GM19468 (cell line): ENCODE measurements around the gene TDRD10.
"Not testable (repeated sequence)": the region's sequence is repeated elsewhere in the genome, so short reads cannot be mapped to it uniquely, and the experiment has no call there.

ENCODE experiments used
- ATAC-seq: cut with Tn5 transposase; IDR thresholded peaks from one replicate; pipeline ENCODE4 v1.9.1; 2021; ENCODE audit warnings: mild to moderate bottlenecking, moderate library complexity, moderate number of reproducible peaks; ENCODE audit not compliant: unreplicated experiment; ENCODE audit errors: extremely low read depth

TDRD10 gene

GRCh38 chr1:154503898-154504297 is 1.9 kb downstream of the TDRD10 start:
- no peak for ATAC-seq

GRCh38 chr1:154512760-154513159 is 10.7 kb downstream of the TDRD10 start:
- no peak for ATAC-seq

GRCh38 chr1:154514066-154514553 is 12.1 kb downstream of the TDRD10 start:
- ATAC-seq: no peak

GRCh38 chr1:154517661-154518060 is 15.6 kb downstream of the TDRD10 start:
- no peak for ATAC-seq

GRCh38 chr1:154519591-154519991 is 17.6 kb downstream of the TDRD10 start:
- ATAC-seq: no peak

- ATAC-seq: no peak
Observed at GRCh38 chr1:154520333-154520732, 18.3 kb downstream of the TDRD10 start.

GRCh38 chr1:154521695-154522094 is 19.7 kb downstream of the TDRD10 start:
- no peak for ATAC-seq

GRCh38 chr1:154524881-154525280 is 22.9 kb downstream of the TDRD10 start:
- no peak for ATAC-seq

- ATAC-seq: no peak
Observed at GRCh38 chr1:154527192-154527591, 25.2 kb downstream of the TDRD10 start.

- ATAC-seq: no peak
Observed at GRCh38 chr1:154529308-154529707, 27.3 kb downstream of the TDRD10 start.

GRCh38 chr1:154531950-154532349 is 29.9 kb downstream of the TDRD10 start:
- ATAC-seq: not testable (repeated sequence)

GRCh38 chr1:154533952-154534844 is 32.2 kb downstream of the TDRD10 start:
- ATAC-seq: no peak

- no peak for ATAC-seq
Observed at GRCh38 chr1:154536570-154536969, 34.6 kb downstream of the TDRD10 start.

- no peak for ATAC-seq
Observed at GRCh38 chr1:154539486-154540483, 37.8 kb downstream of the TDRD10 start.

GRCh38 chr1:154541231-154541630 is 39.2 kb downstream of the TDRD10 start:
- no peak for ATAC-seq

- ATAC-seq: no peak
Observed at GRCh38 chr1:154546264-154547063, 44.4 kb downstream of the TDRD10 start.

GRCh38 chr1:154547105-154547732 is 45.2 kb downstream of the TDRD10 start:
- no peak for ATAC-seq

GRCh38 chr1:154548028-154548427 is 46.0 kb downstream of the TDRD10 start:
- ATAC-seq: no peak

GRCh38 chr1:154549202-154549770 is 47.3 kb downstream of the TDRD10 start:
- no peak for ATAC-seq
